Kasumi-1 (cell line): ENCODE results near the gene OVAAL.

Experiments used
- DNase-seq, 2 experiments: peaks; one replicate each; lab custom pipeline; 2025; lab: John Stamatoyannopoulos, UW

OVAAL gene

GRCh38 chr1:180558664-180559063 is at the start of gene OVAAL:
TSS of gene OVAAL (plus strand) at chr1:180558964.
- DNase-seq, result no peak

GRCh38 chr1:180510882-180511281 is 47.9 kb upstream of the OVAAL start:
- DNase-seq, result no peak

GRCh38 chr1:180513531-180513930 is 45.2 kb upstream of the OVAAL start:
- no peak for DNase-seq

GRCh38 chr1:180515364-180515763 is 43.4 kb upstream of the OVAAL start:
- no peak for DNase-seq

- peak; percentile 79 to 90 for DNase-seq
These were observed 42.8 kb upstream of the OVAAL start for GRCh38 chr1:180515857-180516388.

- no peak for DNase-seq
These were observed 38.9 kb upstream of the OVAAL start for GRCh38 chr1:180519846-180520245.

- no peak for DNase-seq
These were observed 37.1 kb upstream of the OVAAL start for GRCh38 chr1:180521474-180522212.

GRCh38 chr1:180522213-180522515 is 36.6 kb upstream of the OVAAL start:
- DNase-seq, result no peak

GRCh38 chr1:180524160-180524914 is 34.4 kb upstream of the OVAAL start:
- DNase-seq, result no peak

GRCh38 chr1:180524915-180525714 is 33.6 kb upstream of the OVAAL start:
- DNase-seq, result no peak

- no peak for DNase-seq
These were observed 33.1 kb upstream of the OVAAL start for GRCh38 chr1:180525715-180526039.

GRCh38 chr1:180527101-180527669 is 31.6 kb upstream of the OVAAL start:
- DNase-seq, result no peak

- DNase-seq, result no peak
These were observed 29.8 kb upstream of the OVAAL start for GRCh38 chr1:180528868-180529470.

- no peak for DNase-seq
These were observed 28.3 kb upstream of the OVAAL start for GRCh38 chr1:180530501-180530900.

GRCh38 chr1:180532854-180533253 is 25.9 kb upstream of the OVAAL start:
- DNase-seq, result no peak

GRCh38 chr1:180533266-180533987 is 25.3 kb upstream of the OVAAL start:
- peak; percentile 62 to 75 for DNase-seq

GRCh38 chr1:180534214-180534613 is 24.6 kb upstream of the OVAAL start:
- DNase-seq, result no peak

- no peak for DNase-seq
These were observed 23.3 kb upstream of the OVAAL start for GRCh38 chr1:180535418-180535999.

GRCh38 chr1:180536821-180537372 is 21.9 kb upstream of the OVAAL start:
- no peak for DNase-seq

GRCh38 chr1:180539136-180539535 is 19.6 kb upstream of the OVAAL start:
- no peak for DNase-seq
